HG03520 (cell line): ENCODE measurements around the gene NOP10.
"Not testable (repeated sequence)": the region's sequence is repeated elsewhere in the genome, so short reads cannot be mapped to it uniquely, and the experiment has no call there.

Source experiments
- ATAC-seq: cut with Tn5 transposase; IDR thresholded peaks from one replicate; pipeline ENCODE4 v1.9.1; 2021; ENCODE audit warnings: mild to moderate bottlenecking, moderate library complexity; ENCODE audit not compliant: unreplicated experiment

The NOP10 gene

DNA sequence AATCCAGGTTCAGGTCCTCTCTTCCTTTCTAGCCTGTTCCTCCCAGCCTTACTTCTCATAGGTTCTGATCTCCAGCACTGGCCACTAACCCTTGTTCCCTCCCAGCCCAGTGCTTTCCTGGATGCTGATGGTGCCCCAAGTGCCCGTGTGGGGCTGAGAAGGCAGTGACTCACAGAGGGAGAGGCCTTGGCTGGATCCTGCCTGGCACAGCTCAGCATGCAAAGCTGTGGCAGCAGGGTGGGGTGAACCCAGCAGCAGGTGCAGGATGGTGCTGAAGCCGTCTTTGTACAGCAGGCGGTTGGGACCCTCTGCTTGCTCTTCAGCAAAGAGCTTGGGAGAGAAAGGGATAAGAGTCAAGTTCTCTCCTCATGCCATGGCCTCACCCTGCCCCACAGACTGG, 16.5 kb upstream of the NOP10 start:
- no peak for ATAC-seq

DNA sequence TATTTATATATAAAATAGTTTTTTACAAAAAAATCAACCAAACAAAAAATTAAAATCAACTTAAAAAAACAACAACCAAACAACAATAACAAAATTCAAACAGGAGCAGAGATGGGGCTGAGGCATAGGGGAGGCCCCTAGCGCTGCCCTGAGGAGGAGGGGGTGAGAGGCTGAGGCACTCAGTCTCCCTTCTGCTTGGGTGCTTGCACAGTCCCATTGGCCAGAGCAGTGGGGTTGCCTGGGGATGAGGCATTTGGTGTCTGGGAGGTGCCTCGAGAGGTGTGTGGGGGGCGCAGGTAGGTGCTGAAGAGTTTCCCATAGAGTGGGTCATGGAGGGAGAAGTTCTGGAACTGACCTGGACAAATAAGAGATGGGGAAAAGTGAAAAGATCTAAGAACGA, 16.0 kb upstream of the NOP10 start:
- no peak for ATAC-seq

DNA sequence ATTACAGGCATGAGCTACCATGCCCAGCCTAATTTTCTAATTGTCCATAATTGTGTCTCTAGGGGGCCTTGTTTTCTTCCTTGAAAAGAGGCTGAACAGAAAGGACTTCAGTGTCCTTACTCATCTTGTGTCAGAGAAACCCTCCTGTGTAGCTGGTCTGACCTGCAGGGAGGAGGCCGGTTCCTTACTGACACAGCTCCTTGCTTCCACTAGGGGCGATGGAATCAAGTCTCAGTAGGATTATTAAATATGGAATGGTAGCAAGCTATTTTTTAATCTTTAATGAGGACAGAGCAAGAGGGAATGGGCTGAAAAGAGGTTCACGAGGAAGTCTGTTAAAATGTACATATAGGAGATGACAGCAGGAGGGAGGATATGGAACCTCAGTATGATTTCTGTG, 15.4 kb upstream of the NOP10 start:
- ATAC-seq, result no peak

DNA sequence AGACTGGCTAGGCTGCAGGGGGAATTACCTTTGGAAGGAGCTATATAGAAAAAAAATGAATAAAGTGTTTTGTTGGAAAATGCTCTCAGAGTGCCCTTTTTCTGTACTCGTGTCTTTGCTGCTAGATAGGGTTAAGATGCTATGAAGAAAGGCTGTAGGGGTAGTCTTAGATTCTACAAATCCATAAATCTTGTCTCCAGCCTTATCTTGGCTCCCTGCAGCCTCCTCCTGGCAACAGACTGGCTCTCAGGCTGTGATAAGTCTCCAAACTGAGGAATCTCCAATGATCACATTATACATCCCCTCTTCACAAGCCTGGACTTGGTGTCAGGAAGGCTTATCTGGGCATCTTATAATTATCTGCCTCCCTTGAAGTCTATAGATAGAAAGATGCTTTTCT, 14.7 kb upstream of the NOP10 start:
- no peak for ATAC-seq

- no peak for ATAC-seq
These were observed 12.3 kb upstream of the NOP10 start for GRCh38 chr15:34355241-34355640.

GRCh38 chr15:34354286-34354685, 11.3 kb upstream of the NOP10 start:
- ATAC-seq, result no peak

- no peak for ATAC-seq
These were observed 10.7 kb upstream of the NOP10 start for GRCh38 chr15:34353627-34354026.

- ATAC-seq, result not testable (repeated sequence)
These were observed 10.1 kb upstream of the NOP10 start for GRCh38 chr15:34352996-34353395.

GRCh38 chr15:34349769-34350168, 6.8 kb upstream of the NOP10 start:
- no peak for ATAC-seq

- no peak for ATAC-seq
These were observed 5.9 kb upstream of the NOP10 start for GRCh38 chr15:34348735-34349300.

DNA sequence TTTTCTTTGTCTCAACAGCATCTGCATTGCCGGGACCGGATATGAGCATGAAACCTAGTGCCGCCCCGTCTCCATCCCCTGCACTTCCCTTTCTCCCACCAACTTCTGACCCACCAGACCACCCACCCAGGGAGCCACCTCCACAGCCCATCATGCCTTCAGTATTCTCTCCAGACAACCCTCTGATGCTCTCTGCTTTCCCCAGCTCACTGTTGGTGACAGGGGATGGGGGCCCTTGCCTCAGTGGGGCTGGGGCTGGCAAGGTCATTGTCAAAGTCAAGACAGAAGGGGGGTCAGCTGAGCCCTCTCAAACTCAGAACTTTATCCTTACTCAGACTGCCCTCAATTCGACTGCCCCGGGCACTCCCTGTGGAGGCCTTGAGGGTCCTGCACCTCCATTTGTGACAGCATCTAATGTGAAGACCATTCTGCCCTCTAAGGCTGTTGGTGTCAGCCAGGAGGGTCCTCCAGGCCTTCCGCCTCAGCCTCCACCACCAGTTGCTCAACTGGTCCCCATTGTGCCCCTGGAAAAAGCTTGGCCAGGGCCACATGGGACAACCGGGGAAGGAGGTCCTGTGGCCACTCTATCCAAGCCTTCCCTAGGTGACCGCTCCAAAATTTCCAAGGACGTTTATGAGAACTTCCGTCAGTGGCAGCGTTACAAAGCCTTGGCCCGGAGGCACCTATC, 5.2 kb upstream of the NOP10 start:
- no peak for ATAC-seq

DNA sequence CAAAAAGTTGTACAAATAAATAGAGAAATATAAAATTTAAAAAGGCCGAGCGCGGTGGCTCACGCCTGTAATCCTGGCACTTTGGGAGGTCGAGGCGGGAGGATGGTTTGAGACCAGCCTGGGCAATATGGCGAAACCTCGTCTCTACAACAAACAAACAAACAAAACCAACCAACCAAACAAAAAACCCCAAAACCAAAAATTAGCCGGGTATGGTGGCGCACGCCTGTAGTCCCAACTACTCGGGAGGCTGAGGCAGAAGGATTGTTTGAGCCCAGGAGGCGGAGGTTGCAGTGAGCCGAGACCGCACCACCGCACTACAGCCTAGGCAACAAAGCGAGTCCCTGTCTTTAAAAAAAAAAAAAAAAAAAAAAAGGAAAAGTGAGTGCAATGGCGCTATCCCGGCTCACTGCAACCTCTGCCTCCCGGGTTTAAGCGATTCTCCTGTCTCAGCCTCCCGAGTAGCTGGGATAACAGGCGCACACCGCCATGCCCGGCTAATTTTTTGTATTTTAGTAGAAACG, 661 bp downstream of the NOP10 start:
- ATAC-seq, result not testable (repeated sequence)

DNA sequence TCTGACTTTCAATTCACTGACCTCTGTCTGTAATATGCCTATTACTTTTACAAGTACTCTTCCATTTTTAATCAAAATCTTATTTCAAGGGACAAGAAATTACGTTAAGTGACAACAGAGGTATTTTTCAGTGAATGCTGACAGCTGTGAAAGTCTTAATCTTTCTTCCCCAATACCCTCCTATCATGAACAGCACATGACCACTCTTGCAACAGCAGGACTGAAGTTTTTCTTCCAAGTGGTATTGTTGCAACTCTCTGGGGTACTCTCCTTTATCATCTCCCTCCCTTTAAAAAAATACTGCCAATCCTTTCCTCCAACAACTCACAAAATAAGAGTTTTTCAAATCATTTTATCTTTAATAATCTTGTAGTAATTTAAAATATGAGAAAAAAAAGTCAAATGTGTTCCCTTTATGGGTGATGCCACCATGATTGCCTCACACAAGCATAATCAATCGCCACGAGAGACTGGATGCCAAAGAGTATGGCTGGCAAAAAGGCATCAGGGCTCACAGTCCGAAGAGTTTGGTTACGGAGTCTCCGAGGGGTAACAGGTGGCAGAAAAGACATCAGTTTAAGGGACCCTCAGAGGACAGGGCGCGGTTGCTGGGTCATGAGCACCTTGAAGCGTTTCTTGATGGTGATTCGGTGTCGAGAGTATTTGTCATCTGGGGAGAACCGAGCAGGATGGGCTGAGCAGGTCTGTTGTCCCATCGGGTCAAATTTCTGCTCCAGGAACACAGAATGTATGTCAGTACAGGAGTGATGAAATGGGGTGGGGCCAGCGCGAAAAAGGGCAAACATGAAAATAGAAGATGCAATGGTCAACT, 1.3 kb downstream of the NOP10 start:
- ATAC-seq, result no peak

DNA sequence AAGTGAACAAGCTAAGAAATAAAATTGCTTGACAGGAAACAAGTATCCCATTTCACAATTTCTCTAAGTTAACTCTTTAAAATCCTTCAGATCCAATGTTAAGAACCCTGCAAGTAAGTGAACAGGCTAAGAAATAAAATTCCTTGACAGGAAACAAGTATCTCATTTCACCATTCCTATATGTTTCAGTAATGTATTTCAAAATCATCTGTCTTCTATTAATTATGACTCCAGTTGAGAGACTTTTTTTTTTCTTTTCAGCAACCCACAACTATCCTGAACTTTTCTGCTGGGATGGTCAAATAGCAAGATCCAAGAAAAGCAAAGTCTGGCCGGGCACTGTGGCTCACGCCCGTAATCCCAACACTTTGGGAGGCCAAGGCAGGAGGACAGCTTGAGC, 3.0 kb downstream of the NOP10 start:
- ATAC-seq, result no peak

DNA sequence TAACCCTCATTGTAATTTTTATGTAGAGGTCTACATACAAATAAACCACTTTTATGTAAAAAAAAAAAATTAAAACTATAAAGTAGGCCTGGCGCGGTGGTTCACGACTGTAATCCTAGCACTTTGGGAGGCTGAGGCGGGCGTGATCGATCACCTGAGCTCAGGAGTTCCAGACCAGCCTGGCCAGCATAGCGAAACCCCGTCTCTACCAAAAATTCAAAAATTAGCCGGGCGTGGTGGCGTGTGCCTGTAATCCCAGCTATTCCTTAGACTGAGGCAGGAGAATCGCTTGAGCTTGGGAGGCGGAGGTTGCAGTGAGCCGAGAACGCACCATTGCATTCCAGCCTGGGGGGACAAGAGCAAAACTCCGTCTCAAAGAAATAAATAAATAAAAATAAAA, 4.6 kb downstream of the NOP10 start:
- ATAC-seq, result no peak

DNA sequence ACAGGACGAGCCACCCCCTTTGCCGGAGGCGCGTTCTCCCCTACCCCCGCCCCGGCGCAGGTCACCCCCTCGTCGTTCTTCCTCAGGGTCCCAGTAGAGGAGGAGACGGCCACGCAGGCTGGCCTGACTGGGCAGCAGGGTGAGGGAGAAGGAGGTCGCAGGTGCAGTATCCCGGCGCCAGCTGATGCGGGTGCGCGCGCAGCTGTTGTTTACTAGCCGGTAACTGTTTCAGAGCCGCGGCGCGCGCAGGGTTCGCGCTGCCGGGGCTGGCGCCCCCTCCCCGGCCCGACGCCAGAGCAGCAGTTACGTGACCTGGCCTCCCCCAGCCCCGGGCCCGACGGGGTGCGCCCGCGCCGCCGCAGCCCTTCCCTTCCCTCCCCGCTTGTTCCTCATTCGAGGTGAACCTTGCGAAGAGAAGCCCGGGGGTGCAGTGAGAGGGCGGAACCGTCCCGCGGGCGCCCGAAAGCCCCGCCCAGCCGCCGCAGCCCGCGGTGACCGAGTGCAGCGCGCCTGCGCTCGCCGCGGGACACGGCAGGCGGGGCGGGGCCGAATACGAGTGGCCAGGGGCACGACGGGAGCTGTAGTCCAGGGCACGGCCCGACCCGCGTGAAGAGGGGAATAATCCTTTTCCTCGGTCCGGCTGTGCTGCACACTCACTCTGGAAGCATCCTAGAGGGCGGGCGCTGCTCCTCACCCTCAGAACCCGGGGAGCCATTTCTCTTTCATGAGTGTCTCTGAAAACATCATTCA, 5.2 kb downstream of the NOP10 start, which contains the start of gene SLC12A6:
Gene SLC12A6, minus strand, starts transcription at position 225 of the 750 bp plus-strand sequence. CDS start 1,101 bp downstream, outside the sequence.
- ATAC-seq, result peak; percentile 67

DNA sequence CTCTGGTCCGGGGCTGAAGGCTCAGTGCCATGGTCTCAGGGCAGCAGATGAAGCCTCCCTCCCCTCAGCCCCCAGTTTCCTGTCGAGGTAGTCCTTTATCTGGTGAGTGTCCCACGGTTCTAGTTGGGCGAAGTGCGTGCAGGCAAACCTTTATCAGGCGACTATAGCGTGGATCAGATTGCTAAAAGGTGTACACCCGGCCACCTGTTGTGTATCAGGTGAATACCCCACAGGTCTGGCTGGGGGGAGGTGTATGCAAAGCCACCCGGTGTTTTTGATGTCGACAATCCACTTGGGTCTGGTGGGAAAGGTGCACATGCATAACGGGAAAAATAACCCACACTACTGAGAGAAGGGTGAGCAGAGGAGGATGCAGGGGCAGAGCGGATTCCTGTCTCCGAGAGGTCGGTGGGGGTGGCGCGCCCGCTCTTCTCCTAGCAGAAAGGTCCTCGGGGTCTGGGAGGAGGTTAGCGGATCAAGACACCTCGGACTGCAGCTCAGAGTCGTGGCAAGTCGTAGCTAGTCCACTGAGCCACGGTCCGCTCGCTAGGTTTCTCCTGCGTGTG, 5.9 kb downstream of the NOP10 start:
- no peak for ATAC-seq

DNA sequence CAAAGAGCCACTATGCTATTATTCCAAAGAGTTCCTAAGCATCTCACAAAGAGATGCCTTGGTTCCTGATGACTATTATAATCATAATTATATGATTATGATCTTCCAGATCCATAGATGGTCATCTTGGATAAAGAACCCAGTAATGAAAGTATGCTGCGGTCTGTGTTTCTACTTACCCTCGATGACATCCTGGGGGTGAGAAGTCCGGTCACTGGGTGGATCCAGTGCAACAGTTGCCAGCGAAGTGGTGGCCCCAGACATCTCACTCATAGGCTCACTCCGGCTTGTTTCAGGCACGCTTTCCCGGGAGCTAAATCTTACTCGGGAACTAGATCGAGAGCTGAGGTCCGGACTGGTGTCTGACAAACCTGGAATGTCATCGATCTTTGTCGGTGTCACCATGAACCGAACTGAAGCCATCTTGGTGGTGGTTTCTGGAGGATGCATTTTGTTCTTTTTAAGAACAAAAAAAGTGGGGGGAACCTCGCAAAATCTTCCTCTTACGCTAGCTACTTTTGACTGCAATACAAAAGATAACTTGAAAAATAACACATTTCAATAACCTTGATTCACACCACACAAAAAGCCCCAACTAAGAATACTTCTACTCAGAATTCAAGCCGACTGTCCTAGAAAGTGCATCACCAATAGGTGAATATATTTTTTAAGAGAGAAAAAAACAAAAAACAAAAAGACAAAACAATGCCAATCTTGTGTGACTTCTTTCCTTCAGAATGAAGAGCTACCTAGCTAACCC, 6.5 kb downstream of the NOP10 start:
- ATAC-seq, result no peak

- ATAC-seq, result no peak
These were observed 7.5 kb downstream of the NOP10 start for GRCh38 chr15:34335176-34336032.
